K562 (cell line): Measurements from ENCODE around the gene ST6GAL1. TPM values are rescaled to one million over a fixed set of nuclear protein-coding genes. Genes with fewer than 3 reads are reported as not detected.

Experiments
- CTBP1 ChIP-seq: fragments of 450-650 bp; IDR thresholded peaks from 2 replicates; pipeline ENCODE4 v1.6.1; 2016; ENCODE audit warnings: borderline replicate concordance
- GTF2F1 ChIP-seq: IDR thresholded peaks from 2 replicates; pipeline ENCODE4 v1.6.1; 2011; ENCODE audit warnings: low read depth, low read length, improper control_type of control experiment
- MAFG ChIP-seq: fragments of 450-650 bp; conservative IDR thresholded peaks from 2 replicates; pipeline ENCODE4 v1.6.1; 2016; ENCODE audit warnings: missing genetic modification characterization, missing compliant biosample characterization
- MYC ChIP-seq, 2 experiments: fragments of 250-450 bp in 1 of 2; sonication (Bioruptor Pico) in 1 of 2; IDR thresholded peaks; 2 replicates each; pipeline versions ENCODE4 v1.5.1 to v1.6.1; 2012 to 2021; ENCODE audit warnings: low read depth in 2 of 2, borderline replicate concordance in 1 of 2, improper control_type of control experiment in 1 of 2, low read length in 1 of 2, mild to moderate bottlenecking in 1 of 2, moderate library complexity in 1 of 2
- SOX6 ChIP-seq: fragments of 450-650 bp; IDR thresholded peaks from 2 replicates; pipeline ENCODE4 v1.6.1; 2014; ENCODE audit warnings: mild to moderate bottlenecking
- polyA plus RNA-seq, 8 experiments: library from polyadenylated mRNA; depleted of rRNA in 4 of 8; stranded (reverse) in 5 of 8; unstranded in 3 of 8; fragments of >200 nt; fragmentation: Nextera tagmentation in 2 of 8; fragmentation: Illumina TruSeq in 1 of 8; extraction: Ambion mirVana in 2 of 8; extraction: Trizol in 1 of 8; gene quantifications; 2 replicates each; pipeline versions ENCODE4 v1.2.1 to v1.2.3, GENCODE V29; 2011 to 2014; ENCODE audit warnings: inconsistent platforms in 1 of 8, missing spikeins in 1 of 8
- total RNA-seq, 7 experiments: library from RNA; depleted of rRNA in 6 of 7; stranded (reverse); fragments of >200 nt in 6 of 7; fragmentation: Illumina TruSeq in 2 of 7; extraction: Trizol in 2 of 7; gene quantifications; 2 replicates each; pipeline versions ENCODE4 v1.2.1 to v1.2.3, GENCODE V29; 2011 to 2021; ENCODE audit warnings: low replicate concordance in 1 of 7
- TF ChIP-seq, protein P1 (sequence below): fragments of 450-650 bp; IDR thresholded peaks from 2 replicates; pipeline ENCODE4 v1.6.1; 2017; ENCODE audit warnings: antibody characterized with exemption, mild to moderate bottlenecking
- TF ChIP-seq, protein P2 (sequence below): fragments of 450-650 bp; IDR thresholded peaks from 2 replicates; pipeline ENCODE4 v1.6.1; 2016; ENCODE audit warnings: mild to moderate bottlenecking, moderate library complexity
- TF ChIP-seq, protein P3 (sequence below): IDR thresholded peaks from 2 replicates; pipeline ENCODE4 v1.6.1; 2016; ENCODE audit warnings: missing genetic modification characterization, missing compliant biosample characterization

Gene ST6GAL1
- total and polyA plus RNA-seq, 9 of the 15 experiments (the other 6 are each of a cell fraction or from before 2014, with no cell fraction given) = 31.9 to 145 (median 71.0) TPM

DNA sequence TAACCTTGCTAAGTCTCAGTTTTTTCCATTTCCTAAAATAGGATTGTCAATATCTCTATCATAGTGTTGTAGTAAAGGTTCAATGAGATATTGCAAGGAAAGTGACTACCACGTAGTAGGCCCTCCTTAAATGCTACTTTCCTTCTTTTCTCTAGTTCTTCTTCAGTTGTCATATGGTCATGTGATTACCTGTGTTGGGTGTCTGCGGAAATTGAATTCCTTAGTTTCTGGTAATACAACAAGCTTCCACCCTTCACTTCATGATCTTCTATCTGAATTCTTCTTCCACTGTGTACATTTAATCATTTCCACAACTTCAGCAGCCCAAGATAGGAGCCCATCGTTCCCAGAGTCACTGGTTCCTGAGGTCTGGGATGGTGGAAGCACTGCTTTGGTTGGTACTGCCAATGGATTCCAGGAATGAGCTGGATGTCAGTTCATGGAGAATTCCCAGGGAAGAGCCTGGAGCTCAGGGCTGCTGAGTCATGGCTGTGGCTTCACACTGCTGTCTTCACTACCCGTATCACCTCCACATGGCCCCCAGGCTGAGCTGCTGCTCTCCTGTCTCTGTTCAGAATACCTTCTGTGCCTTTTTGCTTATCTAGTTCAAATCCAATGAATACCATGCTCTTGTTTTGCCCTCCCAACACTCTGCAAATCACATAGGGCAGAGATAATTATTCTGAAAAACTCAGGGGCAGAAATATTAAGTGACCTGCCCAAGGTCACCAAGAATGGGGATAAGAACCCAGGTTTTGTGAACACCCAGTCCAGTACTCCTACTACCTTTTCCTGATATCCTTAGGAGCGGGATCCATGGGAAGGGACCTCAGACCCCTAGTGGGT is 110.4 kb downstream of the ST6GAL1 start (continued):
- TF ChIP-seq, protein P1, sequence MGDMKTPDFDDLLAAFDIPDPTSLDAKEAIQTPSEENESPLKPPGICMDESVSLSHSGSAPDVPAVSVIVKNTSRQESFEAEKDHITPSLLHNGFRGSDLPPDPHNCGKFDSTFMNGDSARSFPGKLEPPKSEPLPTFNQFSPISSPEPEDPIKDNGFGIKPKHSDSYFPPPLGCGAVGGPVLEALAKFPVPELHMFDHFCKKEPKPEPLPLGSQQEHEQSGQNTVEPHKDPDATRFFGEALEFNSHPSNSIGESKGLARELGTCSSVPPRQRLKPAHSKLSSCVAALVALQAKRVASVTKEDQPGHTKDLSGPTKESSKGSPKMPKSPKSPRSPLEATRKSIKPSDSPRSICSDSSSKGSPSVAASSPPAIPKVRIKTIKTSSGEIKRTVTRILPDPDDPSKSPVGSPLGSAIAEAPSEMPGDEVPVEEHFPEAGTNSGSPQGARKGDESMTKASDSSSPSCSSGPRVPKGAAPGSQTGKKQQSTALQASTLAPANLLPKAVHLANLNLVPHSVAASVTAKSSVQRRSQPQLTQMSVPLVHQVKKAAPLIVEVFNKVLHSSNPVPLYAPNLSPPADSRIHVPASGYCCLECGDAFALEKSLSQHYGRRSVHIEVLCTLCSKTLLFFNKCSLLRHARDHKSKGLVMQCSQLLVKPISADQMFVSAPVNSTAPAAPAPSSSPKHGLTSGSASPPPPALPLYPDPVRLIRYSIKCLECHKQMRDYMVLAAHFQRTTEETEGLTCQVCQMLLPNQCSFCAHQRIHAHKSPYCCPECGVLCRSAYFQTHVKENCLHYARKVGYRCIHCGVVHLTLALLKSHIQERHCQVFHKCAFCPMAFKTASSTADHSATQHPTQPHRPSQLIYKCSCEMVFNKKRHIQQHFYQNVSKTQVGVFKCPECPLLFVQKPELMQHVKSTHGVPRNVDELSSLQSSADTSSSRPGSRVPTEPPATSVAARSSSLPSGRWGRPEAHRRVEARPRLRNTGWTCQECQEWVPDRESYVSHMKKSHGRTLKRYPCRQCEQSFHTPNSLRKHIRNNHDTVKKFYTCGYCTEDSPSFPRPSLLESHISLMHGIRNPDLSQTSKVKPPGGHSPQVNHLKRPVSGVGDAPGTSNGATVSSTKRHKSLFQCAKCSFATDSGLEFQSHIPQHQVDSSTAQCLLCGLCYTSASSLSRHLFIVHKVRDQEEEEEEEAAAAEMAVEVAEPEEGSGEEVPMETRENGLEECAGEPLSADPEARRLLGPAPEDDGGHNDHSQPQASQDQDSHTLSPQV = peak; percentile 71
- TF ChIP-seq MYC (IDR thresholded peaks at IDR 0.05; ENCODE audit: low read depth, low read length) = peak; percentile 41; the same call in 1 of the 2 replicates
- TF ChIP-seq MYC (CRISPR knock-in tag; IDR thresholded peaks at IDR 0.05; ENCODE audit: borderline replicate concordance, low read depth) = no peak
- peak; percentile 89 for TF ChIP-seq MAFG (tag)
- TF ChIP-seq SOX6 = no peak
- TF ChIP-seq, protein P2, sequence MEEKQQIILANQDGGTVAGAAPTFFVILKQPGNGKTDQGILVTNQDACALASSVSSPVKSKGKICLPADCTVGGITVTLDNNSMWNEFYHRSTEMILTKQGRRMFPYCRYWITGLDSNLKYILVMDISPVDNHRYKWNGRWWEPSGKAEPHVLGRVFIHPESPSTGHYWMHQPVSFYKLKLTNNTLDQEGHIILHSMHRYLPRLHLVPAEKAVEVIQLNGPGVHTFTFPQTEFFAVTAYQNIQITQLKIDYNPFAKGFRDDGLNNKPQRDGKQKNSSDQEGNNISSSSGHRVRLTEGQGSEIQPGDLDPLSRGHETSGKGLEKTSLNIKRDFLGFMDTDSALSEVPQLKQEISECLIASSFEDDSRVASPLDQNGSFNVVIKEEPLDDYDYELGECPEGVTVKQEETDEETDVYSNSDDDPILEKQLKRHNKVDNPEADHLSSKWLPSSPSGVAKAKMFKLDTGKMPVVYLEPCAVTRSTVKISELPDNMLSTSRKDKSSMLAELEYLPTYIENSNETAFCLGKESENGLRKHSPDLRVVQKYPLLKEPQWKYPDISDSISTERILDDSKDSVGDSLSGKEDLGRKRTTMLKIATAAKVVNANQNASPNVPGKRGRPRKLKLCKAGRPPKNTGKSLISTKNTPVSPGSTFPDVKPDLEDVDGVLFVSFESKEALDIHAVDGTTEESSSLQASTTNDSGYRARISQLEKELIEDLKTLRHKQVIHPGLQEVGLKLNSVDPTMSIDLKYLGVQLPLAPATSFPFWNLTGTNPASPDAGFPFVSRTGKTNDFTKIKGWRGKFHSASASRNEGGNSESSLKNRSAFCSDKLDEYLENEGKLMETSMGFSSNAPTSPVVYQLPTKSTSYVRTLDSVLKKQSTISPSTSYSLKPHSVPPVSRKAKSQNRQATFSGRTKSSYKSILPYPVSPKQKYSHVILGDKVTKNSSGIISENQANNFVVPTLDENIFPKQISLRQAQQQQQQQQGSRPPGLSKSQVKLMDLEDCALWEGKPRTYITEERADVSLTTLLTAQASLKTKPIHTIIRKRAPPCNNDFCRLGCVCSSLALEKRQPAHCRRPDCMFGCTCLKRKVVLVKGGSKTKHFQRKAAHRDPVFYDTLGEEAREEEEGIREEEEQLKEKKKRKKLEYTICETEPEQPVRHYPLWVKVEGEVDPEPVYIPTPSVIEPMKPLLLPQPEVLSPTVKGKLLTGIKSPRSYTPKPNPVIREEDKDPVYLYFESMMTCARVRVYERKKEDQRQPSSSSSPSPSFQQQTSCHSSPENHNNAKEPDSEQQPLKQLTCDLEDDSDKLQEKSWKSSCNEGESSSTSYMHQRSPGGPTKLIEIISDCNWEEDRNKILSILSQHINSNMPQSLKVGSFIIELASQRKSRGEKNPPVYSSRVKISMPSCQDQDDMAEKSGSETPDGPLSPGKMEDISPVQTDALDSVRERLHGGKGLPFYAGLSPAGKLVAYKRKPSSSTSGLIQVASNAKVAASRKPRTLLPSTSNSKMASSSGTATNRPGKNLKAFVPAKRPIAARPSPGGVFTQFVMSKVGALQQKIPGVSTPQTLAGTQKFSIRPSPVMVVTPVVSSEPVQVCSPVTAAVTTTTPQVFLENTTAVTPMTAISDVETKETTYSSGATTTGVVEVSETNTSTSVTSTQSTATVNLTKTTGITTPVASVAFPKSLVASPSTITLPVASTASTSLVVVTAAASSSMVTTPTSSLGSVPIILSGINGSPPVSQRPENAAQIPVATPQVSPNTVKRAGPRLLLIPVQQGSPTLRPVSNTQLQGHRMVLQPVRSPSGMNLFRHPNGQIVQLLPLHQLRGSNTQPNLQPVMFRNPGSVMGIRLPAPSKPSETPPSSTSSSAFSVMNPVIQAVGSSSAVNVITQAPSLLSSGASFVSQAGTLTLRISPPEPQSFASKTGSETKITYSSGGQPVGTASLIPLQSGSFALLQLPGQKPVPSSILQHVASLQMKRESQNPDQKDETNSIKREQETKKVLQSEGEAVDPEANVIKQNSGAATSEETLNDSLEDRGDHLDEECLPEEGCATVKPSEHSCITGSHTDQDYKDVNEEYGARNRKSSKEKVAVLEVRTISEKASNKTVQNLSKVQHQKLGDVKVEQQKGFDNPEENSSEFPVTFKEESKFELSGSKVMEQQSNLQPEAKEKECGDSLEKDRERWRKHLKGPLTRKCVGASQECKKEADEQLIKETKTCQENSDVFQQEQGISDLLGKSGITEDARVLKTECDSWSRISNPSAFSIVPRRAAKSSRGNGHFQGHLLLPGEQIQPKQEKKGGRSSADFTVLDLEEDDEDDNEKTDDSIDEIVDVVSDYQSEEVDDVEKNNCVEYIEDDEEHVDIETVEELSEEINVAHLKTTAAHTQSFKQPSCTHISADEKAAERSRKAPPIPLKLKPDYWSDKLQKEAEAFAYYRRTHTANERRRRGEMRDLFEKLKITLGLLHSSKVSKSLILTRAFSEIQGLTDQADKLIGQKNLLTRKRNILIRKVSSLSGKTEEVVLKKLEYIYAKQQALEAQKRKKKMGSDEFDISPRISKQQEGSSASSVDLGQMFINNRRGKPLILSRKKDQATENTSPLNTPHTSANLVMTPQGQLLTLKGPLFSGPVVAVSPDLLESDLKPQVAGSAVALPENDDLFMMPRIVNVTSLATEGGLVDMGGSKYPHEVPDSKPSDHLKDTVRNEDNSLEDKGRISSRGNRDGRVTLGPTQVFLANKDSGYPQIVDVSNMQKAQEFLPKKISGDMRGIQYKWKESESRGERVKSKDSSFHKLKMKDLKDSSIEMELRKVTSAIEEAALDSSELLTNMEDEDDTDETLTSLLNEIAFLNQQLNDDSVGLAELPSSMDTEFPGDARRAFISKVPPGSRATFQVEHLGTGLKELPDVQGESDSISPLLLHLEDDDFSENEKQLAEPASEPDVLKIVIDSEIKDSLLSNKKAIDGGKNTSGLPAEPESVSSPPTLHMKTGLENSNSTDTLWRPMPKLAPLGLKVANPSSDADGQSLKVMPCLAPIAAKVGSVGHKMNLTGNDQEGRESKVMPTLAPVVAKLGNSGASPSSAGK = peak; percentile 72
- TF ChIP-seq GTF2F1 = no peak
- peak; percentile 17; the same call in 1 of the 2 replicates for TF ChIP-seq CTBP1
- TF ChIP-seq, protein P3, sequence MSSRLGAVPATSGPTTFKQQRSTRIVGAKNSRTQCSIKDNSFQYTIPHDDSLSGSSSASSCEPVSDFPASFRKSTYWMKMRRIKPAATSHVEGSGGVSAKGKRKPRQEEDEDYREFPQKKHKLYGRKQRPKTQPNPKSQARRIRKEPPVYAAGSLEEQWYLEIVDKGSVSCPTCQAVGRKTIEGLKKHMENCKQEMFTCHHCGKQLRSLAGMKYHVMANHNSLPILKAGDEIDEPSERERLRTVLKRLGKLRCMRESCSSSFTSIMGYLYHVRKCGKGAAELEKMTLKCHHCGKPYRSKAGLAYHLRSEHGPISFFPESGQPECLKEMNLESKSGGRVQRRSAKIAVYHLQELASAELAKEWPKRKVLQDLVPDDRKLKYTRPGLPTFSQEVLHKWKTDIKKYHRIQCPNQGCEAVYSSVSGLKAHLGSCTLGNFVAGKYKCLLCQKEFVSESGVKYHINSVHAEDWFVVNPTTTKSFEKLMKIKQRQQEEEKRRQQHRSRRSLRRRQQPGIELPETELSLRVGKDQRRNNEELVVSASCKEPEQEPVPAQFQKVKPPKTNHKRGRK (tag) = no peak
